Activated CD4-positive, alpha-beta T cell treated with anti-CD3 and anti-CD28 coated beads for 36 hours (primary cell): Measurements from ENCODE around the gene COL4A1. TPM values are rescaled to one million over a fixed set of nuclear protein-coding genes. Genes with fewer than 3 reads are reported as not detected.

Experiments used
- ATAC-seq: fragments of 200-7000 bp; cut with Tn5 transposase; one replicate; pipeline ENCODE4 v1.10.0; 2021; ENCODE audit warnings: mild to moderate bottlenecking, moderate library complexity
- CTCF ChIA-PET: fragments of 350-600 bp; sonication (Branson Sonifier 250); formaldehyde crosslinking; loops from one replicate; lab custom pipeline; 2021; ENCODE audit warnings: antibody characterized with exemption; lab: Charles Lee
- POLR2A ChIA-PET: fragments of 350-600 bp; sonication (Branson Sonifier 250); formaldehyde crosslinking; loops from one replicate; lab custom pipeline; 2021; ENCODE audit warnings: antibody characterized with exemption, inconsistent platforms; lab: Charles Lee
- DNase-seq: peaks from one replicate; pipeline ENCODE4 v3.0.0-alpha.2; 2020
- H3K27ac Mint-ChIP-seq: one replicate; pipeline ENCODE4 v1.8.0; 2021; ENCODE audit warnings: mixed read lengths
- H3K27me3 Mint-ChIP-seq: one replicate; pipeline ENCODE4 v1.8.0; 2021; ENCODE audit warnings: mixed read lengths
- H3K36me3 Mint-ChIP-seq: one replicate; pipeline ENCODE4 v1.8.0; 2021; ENCODE audit warnings: low read depth, mixed read lengths
- H3K4me1 Mint-ChIP-seq: one replicate; pipeline ENCODE4 v1.8.0; 2021; ENCODE audit warnings: mixed read lengths
- H3K4me3 Mint-ChIP-seq: one replicate; pipeline ENCODE4 v1.8.0; 2021; ENCODE audit warnings: mild to moderate bottlenecking, moderate library complexity, mixed read lengths
- H3K9me3 Mint-ChIP-seq: one replicate; pipeline ENCODE4 v1.8.0; 2021; ENCODE audit warnings: low read depth, mixed read lengths
- intact Hi-C, 2 experiments: fragments of 100-400 bp; cut with DNase I in 1 of 2; cut with micrococcal nuclease in 1 of 2; formaldehyde crosslinking; loops; one replicate each; pipeline versions ENCODE4 v1.14.2 to v1.15.1; 2022 to 2024; cut with DNase I, micrococcal nuclease
- total RNA-seq, 2 experiments: library from RNA; stranded (reverse); gene quantifications; one replicate each; pipeline ENCODE4 v1.2.3, GENCODE V29; 2021

Gene COL4A1
- total RNA-seq, 2 experiments from 2014 or later: 0.14 TPM; not detected in 1

- POLR2A ChIA-PET: no interaction called here
- Mint-ChIP-seq H3K27ac (no peak overlapping the region), H3K27me3 (peaks cover 26% of the 10 kb centered on the region), H3K4me3 (no peak overlapping the region), H3K36me3 (no peaks in the 10 kb centered on the region), H3K9me3 (no peaks in the 10 kb centered on the region), H3K4me1 (no peaks in the 10 kb centered on the region)
- CTCF ChIA-PET: interaction anchor here (0.6 to 1.7 kb wide), 4 partner anchors 11 to 196 kb away, joined by 3 to 8 read pairs (median 4); no protein-coding TSS in a partner anchor
- DNase-seq (no peak), ATAC-seq (no peak)
- intact Hi-C loops: no loop called here
Measured at GRCh38 chr13:110216398-110217041, 90.4 kb downstream of the COL4A1 start.

DNA sequence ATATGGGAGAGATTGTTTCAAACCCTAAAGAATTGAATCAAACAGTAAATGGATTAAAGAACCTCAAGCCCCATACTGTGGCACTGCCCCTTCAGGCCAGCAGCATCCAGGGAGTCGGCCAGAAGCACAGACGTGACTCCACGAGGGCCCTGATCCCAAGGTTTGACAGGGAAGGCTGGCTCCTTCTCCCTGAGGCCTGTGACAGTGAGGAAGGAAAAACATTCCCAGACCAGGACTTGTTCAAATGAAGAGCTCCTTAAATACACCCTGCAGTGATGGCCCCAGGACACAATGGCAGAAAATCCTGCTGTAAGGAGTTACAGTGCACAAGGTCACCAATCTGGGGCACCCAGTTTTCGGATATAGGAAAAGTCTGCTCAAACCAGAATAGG is 91.0 kb downstream of the COL4A1 start:
- DNase-seq (no peak), ATAC-seq (no peak)
- peaks cover 26% of the 10 kb centered on the region for H3K27me3 Mint-ChIP-seq
- no peaks in the 10 kb centered on the region for H3K36me3 Mint-ChIP-seq
- ChIA-PET POLR2A (no interaction called here), CTCF (interaction anchor here (0.7 to 1.1 kb wide), 2 partner anchors 10 to 196 kb away, joined by 3 to 5 read pairs; no protein-coding TSS in a partner anchor)
- no peaks in the 10 kb centered on the region for H3K4me1 Mint-ChIP-seq
- intact Hi-C loops: no loop called here
- H3K4me3 Mint-ChIP-seq: no peak overlapping the region
- no peak overlapping the region for H3K27ac Mint-ChIP-seq
- no peaks in the 10 kb centered on the region for H3K9me3 Mint-ChIP-seq

DNA sequence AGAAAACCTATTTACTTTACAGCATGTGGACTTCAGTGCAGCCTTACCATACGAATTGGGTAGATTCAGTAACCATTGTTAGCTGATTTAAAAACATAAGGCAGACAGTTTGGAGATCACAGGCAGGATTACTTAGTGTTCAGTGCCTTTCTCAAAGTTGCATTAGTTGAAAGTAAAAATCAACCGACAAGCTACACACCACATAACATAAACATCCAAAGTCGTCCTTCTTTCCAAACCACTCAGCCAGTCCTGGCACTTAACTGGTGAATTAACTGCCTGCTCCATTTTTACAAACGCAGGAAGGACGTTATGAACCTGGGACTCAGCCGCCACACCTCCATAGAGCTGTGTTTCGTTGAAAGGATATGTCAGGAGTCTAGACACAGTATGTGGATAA is 91.4 kb downstream of the COL4A1 start:
- Mint-ChIP-seq H3K27me3 (peaks cover 26% of the 10 kb centered on the region), H3K4me3 (no peak overlapping the region), H3K9me3 (no peaks in the 10 kb centered on the region), H3K4me1 (no peaks in the 10 kb centered on the region), H3K36me3 (no peaks in the 10 kb centered on the region), H3K27ac (no peak overlapping the region)
- DNase-seq: no peak
- POLR2A ChIA-PET: no interaction called here
- intact Hi-C loops: no loop called here
- CTCF ChIA-PET: interaction anchor here (1.1 kb wide), 1 partner anchor 10 kb away, joined by 5 read pairs; no protein-coding TSS in a partner anchor
- ATAC-seq: no peak

GRCh38 chr13:110214637-110215036 is 92.3 kb downstream of the COL4A1 start:
- Mint-ChIP-seq H3K4me1 (no peaks in the 10 kb centered on the region), H3K9me3 (no peaks in the 10 kb centered on the region), H3K36me3 (no peaks in the 10 kb centered on the region), H3K4me3 (no peak overlapping the region), H3K27me3 (peaks cover 24% of the 10 kb centered on the region), H3K27ac (no peak overlapping the region)
- DNase-seq: no peak
- POLR2A ChIA-PET: no interaction called here
- no peak for ATAC-seq
- intact Hi-C loops: no loop called here
- CTCF ChIA-PET: no interaction called here

GRCh38 chr13:110213461-110214074 is 93.4 kb downstream of the COL4A1 start:
- Mint-ChIP-seq H3K36me3 (no peaks in the 10 kb centered on the region), H3K27me3 (peaks cover 20% of the 10 kb centered on the region), H3K27ac (no peak overlapping the region), H3K4me3 (no peak overlapping the region), H3K4me1 (no peaks in the 10 kb centered on the region), H3K9me3 (no peaks in the 10 kb centered on the region)
- ChIA-PET CTCF (no interaction called here), POLR2A (no interaction called here)
- intact Hi-C loops: no loop called here
- DNase-seq (no peak), ATAC-seq (no peak)

- ATAC-seq: no peak
- Mint-ChIP-seq H3K4me1 (no peaks in the 10 kb centered on the region), H3K9me3 (no peaks in the 10 kb centered on the region), H3K27ac (no peak overlapping the region), H3K4me3 (no peak overlapping the region), H3K36me3 (no peaks in the 10 kb centered on the region), H3K27me3 (peaks cover 17% of the 10 kb centered on the region)
- no peak for DNase-seq
- POLR2A ChIA-PET: no interaction called here
- intact Hi-C loops: no loop called here
- CTCF ChIA-PET: no interaction called here
Measured at GRCh38 chr13:110212529-110212928, 94.4 kb downstream of the COL4A1 start.

- Mint-ChIP-seq H3K27me3 (peaks cover 12% of the 10 kb centered on the region), H3K9me3 (no peaks in the 10 kb centered on the region), H3K4me3 (no peak overlapping the region), H3K36me3 (no peaks in the 10 kb centered on the region), H3K27ac (no peak overlapping the region), H3K4me1 (no peaks in the 10 kb centered on the region)
- DNase-seq (no peak), ATAC-seq (no peak)
- intact Hi-C loops: no loop called here
- ChIA-PET POLR2A (no interaction called here), CTCF (no interaction called here)
Measured at GRCh38 chr13:110211735-110212134, 95.2 kb downstream of the COL4A1 start.

- H3K36me3 Mint-ChIP-seq: no peaks in the 10 kb centered on the region
- H3K27me3 Mint-ChIP-seq: peaks cover 9% of the 10 kb centered on the region
- H3K27ac Mint-ChIP-seq: no peak overlapping the region
- H3K4me3 Mint-ChIP-seq: no peak overlapping the region
- POLR2A ChIA-PET: no interaction called here
- no peak for ATAC-seq
- no peak for DNase-seq
- intact Hi-C loops: no loop called here
- no peaks in the 10 kb centered on the region for H3K4me1 Mint-ChIP-seq
- CTCF ChIA-PET: interaction anchor here (0.7 kb wide), 1 partner anchor 390 kb away, joined by 3 read pairs; no protein-coding TSS in a partner anchor
- H3K9me3 Mint-ChIP-seq: no peaks in the 10 kb centered on the region
Measured at GRCh38 chr13:110211046-110211445, 95.9 kb downstream of the COL4A1 start.

GRCh38 chr13:110210604-110210985 is 96.4 kb downstream of the COL4A1 start:
- H3K4me1 Mint-ChIP-seq: no peaks in the 10 kb centered on the region
- no peak overlapping the region for H3K27ac Mint-ChIP-seq
- no peaks in the 10 kb centered on the region for H3K9me3 Mint-ChIP-seq
- intact Hi-C loops: no loop called here
- peaks cover 7% of the 10 kb centered on the region for H3K27me3 Mint-ChIP-seq
- ChIA-PET CTCF (interaction anchor here (0.7 kb wide), 1 partner anchor 390 kb away, joined by 3 read pairs; no protein-coding TSS in a partner anchor), POLR2A (no interaction called here)
- DNase-seq (no peak), ATAC-seq (no peak)
- no peaks in the 10 kb centered on the region for H3K36me3 Mint-ChIP-seq
- no peak overlapping the region for H3K4me3 Mint-ChIP-seq

- H3K27ac Mint-ChIP-seq: no peak overlapping the region
- intact Hi-C loops: no loop called here
- POLR2A ChIA-PET: no interaction called here
- ATAC-seq: no peak
- no peak for DNase-seq
- no peaks in the 10 kb centered on the region for H3K9me3 Mint-ChIP-seq
- no peaks in the 10 kb centered on the region for H3K36me3 Mint-ChIP-seq
- CTCF ChIA-PET: interaction anchor here (0.7 kb wide), 1 partner anchor 391 kb away, joined by 3 read pairs; no protein-coding TSS in a partner anchor
- no peak overlapping the region for H3K4me3 Mint-ChIP-seq
- H3K4me1 Mint-ChIP-seq: no peaks in the 10 kb centered on the region
- H3K27me3 Mint-ChIP-seq: peaks cover 6% of the 10 kb centered on the region
Measured at GRCh38 chr13:110209950-110210603, 96.9 kb downstream of the COL4A1 start.

DNA sequence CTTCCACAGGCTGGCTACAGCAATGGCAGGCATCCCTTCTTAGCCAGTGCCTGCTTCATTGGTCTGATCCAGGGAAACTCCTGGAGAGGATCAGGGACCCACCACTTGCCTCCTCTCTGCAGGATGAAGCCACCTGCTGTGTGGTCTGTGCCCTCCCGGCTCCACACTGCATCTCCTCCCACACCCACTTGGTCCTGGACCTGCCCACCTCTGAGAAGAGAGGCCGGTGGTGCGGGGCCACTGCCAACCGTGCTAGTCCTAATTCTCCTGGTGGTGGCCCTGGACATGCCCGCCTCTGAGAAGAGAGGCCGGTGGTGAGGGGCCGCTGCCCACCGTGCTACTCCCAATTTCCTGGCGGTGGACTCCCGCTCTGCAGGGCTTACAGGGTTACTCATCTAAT is 98.8 kb downstream of the COL4A1 start:
- POLR2A ChIA-PET: no interaction called here
- Mint-ChIP-seq H3K27me3 (peaks cover 5% of the 10 kb centered on the region), H3K4me3 (no peak overlapping the region), H3K27ac (no peak overlapping the region), H3K4me1 (no peaks in the 10 kb centered on the region), H3K36me3 (no peaks in the 10 kb centered on the region), H3K9me3 (no peaks in the 10 kb centered on the region)
- intact Hi-C loops: no loop called here
- CTCF ChIA-PET: no interaction called here
- DNase-seq: no peak
- no peak for ATAC-seq

DNA sequence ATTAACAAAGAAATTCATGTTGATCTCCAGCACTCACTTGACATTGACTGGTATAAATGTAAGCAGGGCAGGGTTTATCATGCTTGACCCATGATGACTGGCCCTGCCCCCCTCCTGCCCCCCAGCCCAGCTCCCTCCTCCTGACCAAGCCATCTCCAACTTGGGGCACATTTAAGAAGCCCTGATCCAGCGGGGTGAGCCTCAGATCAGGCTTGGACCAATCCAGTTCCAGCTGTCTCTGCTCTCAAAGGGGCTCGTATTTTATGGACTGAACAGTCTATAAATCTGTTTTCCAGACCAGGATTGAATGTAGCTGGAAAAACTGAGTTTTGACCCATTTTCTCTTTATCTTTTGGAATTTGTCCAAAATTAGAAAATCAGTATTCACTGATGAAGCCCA is 100.0 kb downstream of the COL4A1 start:
- no peaks in the 10 kb centered on the region for H3K9me3 Mint-ChIP-seq
- intact Hi-C loops: no loop called here
- peaks cover 5% of the 10 kb centered on the region for H3K27me3 Mint-ChIP-seq
- no peaks in the 10 kb centered on the region for H3K36me3 Mint-ChIP-seq
- ATAC-seq (no peak), DNase-seq (no peak)
- H3K4me1 Mint-ChIP-seq: no peaks in the 10 kb centered on the region
- no peak overlapping the region for H3K27ac Mint-ChIP-seq
- ChIA-PET POLR2A (no interaction called here), CTCF (no interaction called here)
- no peak overlapping the region for H3K4me3 Mint-ChIP-seq
